ENCODE results near the gene ZBTB8A. TPM values are rescaled to one million over a fixed set of nuclear protein-coding genes. Genes with fewer than 3 reads are reported as not detected.

The ZBTB8A gene
- total and polyA plus RNA-seq, 2 of the 13 experiments (the other 11 are each of a cell fraction or from before 2014, with no cell fraction given) = 1.3 to 3.7 TPM

DNA sequence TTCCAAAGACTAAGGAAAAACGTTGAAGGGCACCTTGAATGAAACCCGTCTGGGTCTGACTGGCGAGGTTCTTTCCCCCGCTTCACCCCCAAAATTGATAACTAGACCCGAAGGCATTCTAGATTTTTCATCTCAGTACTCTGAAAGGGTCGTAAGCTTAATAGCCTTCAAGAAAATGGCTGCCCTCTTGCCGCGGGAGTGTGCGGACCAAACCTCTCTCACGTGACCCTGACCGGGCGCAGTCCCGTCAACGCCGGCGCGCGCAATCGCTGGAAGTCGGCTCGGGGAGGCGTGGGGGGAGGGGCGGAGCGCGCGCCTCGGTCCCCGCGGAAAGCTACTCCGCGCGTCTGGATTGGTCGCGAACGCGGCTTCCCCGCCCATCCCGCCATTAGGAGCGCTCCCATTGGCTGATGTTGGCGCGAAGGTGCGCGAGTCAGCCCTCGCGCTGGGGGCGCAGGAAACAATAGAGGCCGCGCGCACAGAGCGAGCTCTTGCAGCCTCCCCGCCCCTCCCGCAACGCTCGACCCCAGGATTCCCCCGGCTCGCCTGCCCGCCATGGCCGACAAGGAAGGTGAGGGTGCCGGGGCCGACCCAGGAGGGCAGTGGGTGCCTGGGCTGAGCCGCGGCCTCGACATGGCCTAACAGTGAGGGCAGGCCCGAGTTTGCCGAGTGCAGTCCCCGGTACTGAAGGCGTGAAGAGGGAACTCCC lies 111.7 kb downstream of the ZBTB8A start, which contains the start of gene RBBP4 (continued):
- TF ChIP-seq, protein P1, sequence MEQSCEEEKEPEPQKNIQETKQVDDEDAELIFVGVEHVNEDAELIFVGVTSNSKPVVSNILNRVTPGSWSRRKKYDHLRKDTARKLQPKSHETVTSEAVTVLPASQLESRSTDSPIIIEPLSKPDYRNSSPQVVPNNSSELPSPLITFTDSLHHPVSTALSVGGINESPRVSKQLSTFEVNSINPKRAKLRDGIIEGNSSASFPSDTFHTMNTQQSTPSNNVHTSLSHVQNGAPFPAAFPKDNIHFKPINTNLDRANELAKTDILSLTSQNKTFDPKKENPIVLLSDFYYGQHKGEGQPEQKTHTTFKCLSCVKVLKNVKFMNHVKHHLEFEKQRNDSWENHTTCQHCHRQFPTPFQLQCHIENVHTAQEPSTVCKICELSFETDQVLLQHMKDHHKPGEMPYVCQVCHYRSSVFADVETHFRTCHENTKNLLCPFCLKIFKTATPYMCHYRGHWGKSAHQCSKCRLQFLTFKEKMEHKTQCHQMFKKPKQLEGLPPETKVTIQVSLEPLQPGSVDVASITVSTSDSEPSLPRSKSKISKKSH (CRISPR knock-in tag; IDR thresholded peaks at IDR 0.05; ENCODE audit: borderline replicate concordance) = peak; percentile 79
- TF ChIP-seq, protein P2, sequence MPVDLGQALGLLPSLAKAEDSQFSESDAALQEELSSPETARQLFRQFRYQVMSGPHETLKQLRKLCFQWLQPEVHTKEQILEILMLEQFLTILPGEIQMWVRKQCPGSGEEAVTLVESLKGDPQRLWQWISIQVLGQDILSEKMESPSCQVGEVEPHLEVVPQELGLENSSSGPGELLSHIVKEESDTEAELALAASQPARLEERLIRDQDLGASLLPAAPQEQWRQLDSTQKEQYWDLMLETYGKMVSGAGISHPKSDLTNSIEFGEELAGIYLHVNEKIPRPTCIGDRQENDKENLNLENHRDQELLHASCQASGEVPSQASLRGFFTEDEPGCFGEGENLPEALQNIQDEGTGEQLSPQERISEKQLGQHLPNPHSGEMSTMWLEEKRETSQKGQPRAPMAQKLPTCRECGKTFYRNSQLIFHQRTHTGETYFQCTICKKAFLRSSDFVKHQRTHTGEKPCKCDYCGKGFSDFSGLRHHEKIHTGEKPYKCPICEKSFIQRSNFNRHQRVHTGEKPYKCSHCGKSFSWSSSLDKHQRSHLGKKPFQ (CRISPR knock-in tag; IDR thresholded peaks at IDR 0.05; ENCODE audit: insufficient replicate concordance) = peak; percentile 96
- TF ChIP-seq, protein P3, sequence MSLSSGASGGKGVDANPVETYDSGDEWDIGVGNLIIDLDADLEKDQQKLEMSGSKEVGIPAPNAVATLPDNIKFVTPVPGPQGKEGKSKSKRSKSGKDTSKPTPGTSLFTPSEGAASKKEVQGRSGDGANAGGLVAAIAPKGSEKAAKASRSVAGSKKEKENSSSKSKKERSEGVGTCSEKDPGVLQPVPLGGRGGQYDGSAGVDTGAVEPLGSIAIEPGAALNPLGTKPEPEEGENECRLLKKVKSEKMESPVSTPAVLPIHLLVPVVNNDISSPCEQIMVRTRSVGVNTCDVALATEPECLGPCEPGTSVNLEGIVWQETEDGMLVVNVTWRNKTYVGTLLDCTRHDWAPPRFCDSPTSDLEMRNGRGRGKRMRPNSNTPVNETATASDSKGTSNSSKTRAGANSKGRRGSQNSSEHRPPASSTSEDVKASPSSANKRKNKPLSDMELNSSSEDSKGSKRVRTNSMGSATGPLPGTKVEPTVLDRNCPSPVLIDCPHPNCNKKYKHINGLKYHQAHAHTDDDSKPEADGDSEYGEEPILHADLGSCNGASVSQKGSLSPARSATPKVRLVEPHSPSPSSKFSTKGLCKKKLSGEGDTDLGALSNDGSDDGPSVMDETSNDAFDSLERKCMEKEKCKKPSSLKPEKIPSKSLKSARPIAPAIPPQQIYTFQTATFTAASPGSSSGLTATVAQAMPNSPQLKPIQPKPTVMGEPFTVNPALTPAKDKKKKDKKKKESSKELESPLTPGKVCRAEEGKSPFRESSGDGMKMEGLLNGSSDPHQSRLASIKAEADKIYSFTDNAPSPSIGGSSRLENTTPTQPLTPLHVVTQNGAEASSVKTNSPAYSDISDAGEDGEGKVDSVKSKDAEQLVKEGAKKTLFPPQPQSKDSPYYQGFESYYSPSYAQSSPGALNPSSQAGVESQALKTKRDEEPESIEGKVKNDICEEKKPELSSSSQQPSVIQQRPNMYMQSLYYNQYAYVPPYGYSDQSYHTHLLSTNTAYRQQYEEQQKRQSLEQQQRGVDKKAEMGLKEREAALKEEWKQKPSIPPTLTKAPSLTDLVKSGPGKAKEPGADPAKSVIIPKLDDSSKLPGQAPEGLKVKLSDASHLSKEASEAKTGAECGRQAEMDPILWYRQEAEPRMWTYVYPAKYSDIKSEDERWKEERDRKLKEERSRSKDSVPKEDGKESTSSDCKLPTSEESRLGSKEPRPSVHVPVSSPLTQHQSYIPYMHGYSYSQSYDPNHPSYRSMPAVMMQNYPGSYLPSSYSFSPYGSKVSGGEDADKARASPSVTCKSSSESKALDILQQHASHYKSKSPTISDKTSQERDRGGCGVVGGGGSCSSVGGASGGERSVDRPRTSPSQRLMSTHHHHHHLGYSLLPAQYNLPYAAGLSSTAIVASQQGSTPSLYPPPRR (CRISPR knock-in tag; IDR thresholded peaks at IDR 0.05; ENCODE audit: borderline replicate concordance) = peak; percentile 57; the same call in 1 of the 2 replicates
- TF ChIP-seq, protein P4, sequence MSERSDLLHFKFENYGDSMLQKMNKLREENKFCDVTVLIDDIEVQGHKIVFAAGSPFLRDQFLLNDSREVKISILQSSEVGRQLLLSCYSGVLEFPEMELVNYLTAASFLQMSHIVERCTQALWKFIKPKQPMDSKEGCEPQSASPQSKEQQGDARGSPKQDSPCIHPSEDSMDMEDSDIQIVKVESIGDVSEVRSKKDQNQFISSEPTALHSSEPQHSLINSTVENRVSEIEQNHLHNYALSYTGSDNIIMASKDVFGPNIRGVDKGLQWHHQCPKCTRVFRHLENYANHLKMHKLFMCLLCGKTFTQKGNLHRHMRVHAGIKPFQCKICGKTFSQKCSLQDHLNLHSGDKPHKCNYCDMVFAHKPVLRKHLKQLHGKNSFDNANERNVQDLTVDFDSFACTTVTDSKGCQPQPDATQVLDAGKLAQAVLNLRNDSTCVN (CRISPR knock-in tag; IDR thresholded peaks at IDR 0.05; ENCODE audit: borderline replicate concordance) = peak; percentile 78; the same call in 1 of the 2 replicates
- no peak for TF ChIP-seq NR2F2 (IDR thresholded peaks at IDR 0.05; ENCODE audit: borderline replicate concordance, low read depth)
- TF ChIP-seq, protein P5, sequence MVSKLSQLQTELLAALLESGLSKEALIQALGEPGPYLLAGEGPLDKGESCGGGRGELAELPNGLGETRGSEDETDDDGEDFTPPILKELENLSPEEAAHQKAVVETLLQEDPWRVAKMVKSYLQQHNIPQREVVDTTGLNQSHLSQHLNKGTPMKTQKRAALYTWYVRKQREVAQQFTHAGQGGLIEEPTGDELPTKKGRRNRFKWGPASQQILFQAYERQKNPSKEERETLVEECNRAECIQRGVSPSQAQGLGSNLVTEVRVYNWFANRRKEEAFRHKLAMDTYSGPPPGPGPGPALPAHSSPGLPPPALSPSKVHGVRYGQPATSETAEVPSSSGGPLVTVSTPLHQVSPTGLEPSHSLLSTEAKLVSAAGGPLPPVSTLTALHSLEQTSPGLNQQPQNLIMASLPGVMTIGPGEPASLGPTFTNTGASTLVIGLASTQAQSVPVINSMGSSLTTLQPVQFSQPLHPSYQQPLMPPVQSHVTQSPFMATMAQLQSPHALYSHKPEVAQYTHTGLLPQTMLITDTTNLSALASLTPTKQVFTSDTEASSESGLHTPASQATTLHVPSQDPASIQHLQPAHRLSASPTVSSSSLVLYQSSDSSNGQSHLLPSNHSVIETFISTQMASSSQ (IDR thresholded peaks at IDR 0.05; ENCODE audit: low read depth) = no peak
- TF ChIP-seq, protein P5 (CRISPR knock-in tag; IDR thresholded peaks at IDR 0.05; ENCODE audit: borderline replicate concordance) = peak; percentile 47; the same call in 1 of the 2 replicates
- peak; percentile 71 for TF ChIP-seq ZNF841 (CRISPR knock-in tag; IDR thresholded peaks at IDR 0.05; ENCODE audit: borderline replicate concordance)
- no peak for TF ChIP-seq ETV6 (CRISPR knock-in tag; conservative IDR thresholded peaks at IDR 0.05)

All from HepG2 (cell line).